GM18502 (cell line): ENCODE data around the gene ZNF385C.

Experiments used
- ATAC-seq: cut with Tn5 transposase; IDR thresholded peaks from one replicate; pipeline ENCODE4 v1.9.1; 2021; ENCODE audit warnings: mild to moderate bottlenecking; ENCODE audit not compliant: unreplicated experiment, poor library complexity

The ZNF385C gene

GRCh38 chr17:42052346-42052877, 45.9 kb downstream of the ZNF385C start:
- no peak for ATAC-seq

- no peak for ATAC-seq
Observed at GRCh38 chr17:42051645-42052044, 46.6 kb downstream of the ZNF385C start.

GRCh38 chr17:42051013-42051400, 47.3 kb downstream of the ZNF385C start:
- ATAC-seq, result no peak

- ATAC-seq, result no peak
Observed at GRCh38 chr17:42050393-42051012, 47.8 kb downstream of the ZNF385C start, which contains the start of gene C17orf113. C17orf113 (minus strand) TSS chr17:42050601; CDS start chr17:42043376, 7,225 bp downstream.

- ATAC-seq, result no peak
Observed at GRCh38 chr17:42049834-42050392, 48.4 kb downstream of the ZNF385C start.

- ATAC-seq, result no peak
Observed at GRCh38 chr17:42047343-42047742, 50.9 kb downstream of the ZNF385C start.

- ATAC-seq, result no peak
Observed at GRCh38 chr17:42045719-42046118, 52.6 kb downstream of the ZNF385C start.

GRCh38 chr17:42042598-42043319, 55.5 kb downstream of the ZNF385C start:
- no peak for ATAC-seq

- ATAC-seq, result no peak
Observed at GRCh38 chr17:42041619-42042018, 56.7 kb downstream of the ZNF385C start.

GRCh38 chr17:42040818-42041217, 57.5 kb downstream of the ZNF385C start:
- ATAC-seq, result no peak

- ATAC-seq, result no peak
Observed at GRCh38 chr17:42039794-42040763, 58.2 kb downstream of the ZNF385C start.

GRCh38 chr17:42038221-42038973, 59.9 kb downstream of the ZNF385C start:
- no peak for ATAC-seq

GRCh38 chr17:42034059-42034458, 64.2 kb downstream of the ZNF385C start:
- ATAC-seq, result no peak

GRCh38 chr17:42031584-42031983, 66.7 kb downstream of the ZNF385C start:
- ATAC-seq, result no peak

GRCh38 chr17:42028791-42029127, 69.5 kb downstream of the ZNF385C start:
- no peak for ATAC-seq

- no peak for ATAC-seq
Observed at GRCh38 chr17:42027961-42028790, 70.1 kb downstream of the ZNF385C start.

- ATAC-seq, result no peak
Observed at GRCh38 chr17:42027590-42027889, 70.7 kb downstream of the ZNF385C start.

GRCh38 chr17:42026857-42027589, 71.2 kb downstream of the ZNF385C start:
- ATAC-seq, result no peak
